ENCODE results near the gene EIF5B.

DNA sequence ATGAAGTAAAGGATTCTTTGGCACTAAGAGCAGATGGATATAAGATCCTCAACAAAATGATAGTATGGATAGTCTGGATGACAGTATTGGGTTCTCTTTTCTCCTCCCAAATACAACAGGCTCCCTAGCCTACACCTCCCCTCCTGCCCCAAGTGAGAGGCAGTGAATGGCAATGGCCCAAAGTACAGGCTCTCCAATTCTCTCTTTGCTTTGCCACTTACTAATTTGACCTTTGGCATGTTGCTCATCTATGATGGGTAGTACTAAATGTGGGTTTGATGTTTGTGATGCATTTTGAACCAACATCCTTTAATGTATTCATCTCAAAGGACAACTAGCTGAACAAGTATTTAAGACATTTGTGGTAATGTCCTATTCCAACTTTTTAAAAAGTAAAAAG lies 65.9 kb downstream of the EIF5B start:
- TF ChIP-seq TAF1 (IDR thresholded peaks at IDR 0.05; ENCODE audit: low read depth) = no peak
- no peak for TF ChIP-seq EP300 (IDR thresholded peaks at IDR 0.05; ENCODE audit: borderline replicate concordance)
- no peak for TF ChIP-seq TEAD4 (IDR thresholded peaks at IDR 0.05)
- no peak for TF ChIP-seq RAD21 (IDR thresholded peaks at IDR 0.05; ENCODE audit: low read depth)
- no peak for TF ChIP-seq TCF12 (IDR thresholded peaks at IDR 0.05; ENCODE audit: low read depth)
- TF ChIP-seq CEBPB (IDR thresholded peaks at IDR 0.05) = no peak

Data from Ishikawa (cell line).